Stomach (tissue), 9 donors: ENCODE results near the gene NFIC. TPM values are rescaled to one million over a fixed set of nuclear protein-coding genes. Genes with fewer than 3 reads are reported as not detected.
"Not testable (repeated sequence)": the region's sequence is repeated elsewhere in the genome, so short reads cannot be mapped to it uniquely, and the experiment has no call there.

ENCODE experiments used
- DNase-seq, 2 donors: peaks; one replicate each; pipeline versions ENCODE4 v3.0.0 to v3.0.0-alpha.2; 2013 to 2019
- H3K27ac ChIP-seq, 5 donors: fragments of 200-600 bp in 4 of 5; sonication (generic) in 4 of 5; one replicate each; pipeline ENCODE4 v1.5.1; 2013 to 2019; ENCODE audit warnings: mild to moderate bottlenecking in 1 of 5, moderate library complexity in 1 of 5
- H3K27me3 ChIP-seq, 3 donors: fragments of 200-600 bp; sonication (generic); one replicate each; pipeline ENCODE4 v1.5.1; 2017 to 2019; ENCODE audit warnings: mixed run types in 1 of 3
- H3K36me3 ChIP-seq, 4 donors: fragments of 200-600 bp; sonication (generic); 1 replicate in 3 of 4; 2 replicates in 1 of 4; pipeline ENCODE4 v1.5.1; 2016 to 2019
- H3K4me1 ChIP-seq, 4 donors: fragments of 200-600 bp; sonication (generic); one replicate each; pipeline ENCODE4 v1.5.1; 2016 to 2019
- H3K4me3 ChIP-seq, 4 donors: fragments of 200-600 bp; sonication (generic) in 3 of 4; one replicate each; pipeline ENCODE4 v1.5.1; 2016 to 2019; ENCODE audit warnings: mild to moderate bottlenecking in 1 of 4
- H3K9me3 ChIP-seq, 4 donors: fragments of 200-600 bp; sonication (generic); one replicate each; pipeline ENCODE4 v1.5.1; 2016 to 2019
- EP300 ChIP-seq: sonication (generic); formaldehyde crosslinking; IDR thresholded peaks from one replicate; pipeline ENCODE4 v1.6.1; 2017; ENCODE audit warnings: antibody characterized with exemption
- POLR2A ChIP-seq, 4 donors: fragments of 450-650 bp; IDR thresholded peaks; one replicate each; pipeline ENCODE4 v1.6.1; 2016; ENCODE audit warnings: antibody characterized with exemption in 4 of 4, control low read depth in 2 of 4, mild to moderate bottlenecking in 1 of 4, moderate library complexity in 1 of 4
- POLR2AphosphoS5 ChIP-seq, 3 donors: sonication (generic); formaldehyde crosslinking; IDR thresholded peaks; one replicate each; pipeline ENCODE4 v1.6.1; 2016; ENCODE audit warnings: antibody characterized with exemption in 3 of 3
- whole genome bisulfite sequencing, 5 donors: extraction: QIAGEN DNeasy Blood & Tissue Kit in 3 of 5; methylation state at CpG; one replicate each; pipeline versions ENCODE4 v1.1.5 to v1.1.7; 2013 to 2018; 5-methylcytosine and 5-hydroxymethylcytosine counted together
- intact Hi-C: fragments of 100-400 bp; cut with DNase I; formaldehyde crosslinking; loops from one replicate; pipeline ENCODE4 v1.15.1; 2023; ENCODE audit warnings: low total_unique reads
- polyA plus RNA-seq, 3 donors: library from polyadenylated mRNA; stranded (reverse); fragments of 200-250 nt; gene quantifications; one replicate each; pipeline ENCODE4 v1.2.3, GENCODE V29; 2013
- total RNA-seq, 5 donors: library from RNA; depleted of rRNA; stranded (reverse); fragments of >200 nt; gene quantifications; one replicate each; pipeline versions ENCODE4 v1.1.0 to v1.2.3, GENCODE V29; 2014 to 2016
- TF ChIP-seq, protein P1 (sequence below), 7 experiments: fragments of 450-650 bp in 4 of 7; fragments of 200-600 bp in 3 of 7; sonication (generic) in 3 of 7; IDR thresholded peaks; one replicate each; pipeline ENCODE4 v1.5.1; 2016 to 2019; ENCODE audit warnings: antibody characterized with exemption in 7 of 7, control low read depth in 2 of 7, mild to moderate bottlenecking in 1 of 7
- donor health status: healthy with polysubstance abuse.
- donor health status: Bipolar disorder and iron deficiency.
- donor health status: healthy.

The NFIC gene
- total and polyA plus RNA-seq, 8 donors: 16.7 to 251 (median 47.8) TPM

DNA sequence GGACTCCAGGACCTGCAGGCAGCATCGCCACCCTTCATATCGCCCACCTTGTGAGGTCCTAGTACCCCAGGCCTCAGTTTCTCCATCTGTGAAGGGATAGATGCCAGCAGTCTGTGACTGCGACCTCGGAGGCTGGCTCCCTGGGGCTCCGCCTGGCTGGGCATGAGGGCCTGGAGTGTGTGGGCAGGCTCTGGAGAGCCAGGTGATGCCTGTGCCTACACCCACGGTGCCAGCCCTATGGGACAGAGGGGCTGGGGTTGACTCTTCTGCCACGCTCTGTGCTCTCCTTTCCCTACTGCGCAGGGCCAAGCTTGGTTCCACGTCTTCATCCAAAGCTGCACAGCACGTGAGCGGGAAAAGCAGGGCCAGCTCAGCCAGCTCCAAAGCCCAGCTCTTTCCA lies 26.0 kb upstream of the NFIC start:
- H3K4me1 ChIP-seq: peaks cover 44 to 87% (median 66%) of the 10 kb centered on the region in 4 donors
- WGBS, 5 donors: 71 to 82% (median 78%) methylated on average over 8 to 11 of the region's 11 CpGs
- no peak for TF ChIP-seq POLR2A (IDR thresholded peaks at IDR 0.05)
- no peak for TF ChIP-seq EP300
- TF ChIP-seq, protein P1, sequence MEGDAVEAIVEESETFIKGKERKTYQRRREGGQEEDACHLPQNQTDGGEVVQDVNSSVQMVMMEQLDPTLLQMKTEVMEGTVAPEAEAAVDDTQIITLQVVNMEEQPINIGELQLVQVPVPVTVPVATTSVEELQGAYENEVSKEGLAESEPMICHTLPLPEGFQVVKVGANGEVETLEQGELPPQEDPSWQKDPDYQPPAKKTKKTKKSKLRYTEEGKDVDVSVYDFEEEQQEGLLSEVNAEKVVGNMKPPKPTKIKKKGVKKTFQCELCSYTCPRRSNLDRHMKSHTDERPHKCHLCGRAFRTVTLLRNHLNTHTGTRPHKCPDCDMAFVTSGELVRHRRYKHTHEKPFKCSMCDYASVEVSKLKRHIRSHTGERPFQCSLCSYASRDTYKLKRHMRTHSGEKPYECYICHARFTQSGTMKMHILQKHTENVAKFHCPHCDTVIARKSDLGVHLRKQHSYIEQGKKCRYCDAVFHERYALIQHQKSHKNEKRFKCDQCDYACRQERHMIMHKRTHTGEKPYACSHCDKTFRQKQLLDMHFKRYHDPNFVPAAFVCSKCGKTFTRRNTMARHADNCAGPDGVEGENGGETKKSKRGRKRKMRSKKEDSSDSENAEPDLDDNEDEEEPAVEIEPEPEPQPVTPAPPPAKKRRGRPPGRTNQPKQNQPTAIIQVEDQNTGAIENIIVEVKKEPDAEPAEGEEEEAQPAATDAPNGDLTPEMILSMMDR (IDR thresholded peaks at IDR 0.05): no peak
- no peak for TF ChIP-seq POLR2AphosphoS5 (IDR thresholded peaks at IDR 0.05)
- intact Hi-C loops: no loop called here
- H3K4me3 ChIP-seq: no peak overlapping the region
- H3K36me3 ChIP-seq: no peaks in the 10 kb centered on the region
- H3K27me3 ChIP-seq: no peaks in the 10 kb centered on the region
- H3K27ac ChIP-seq: peak overlapping the region in 3 of 5 donors; percentile 96 to 97 (median 97)
- no peaks in the 10 kb centered on the region for H3K9me3 ChIP-seq
- DNase-seq: no peak

DNA sequence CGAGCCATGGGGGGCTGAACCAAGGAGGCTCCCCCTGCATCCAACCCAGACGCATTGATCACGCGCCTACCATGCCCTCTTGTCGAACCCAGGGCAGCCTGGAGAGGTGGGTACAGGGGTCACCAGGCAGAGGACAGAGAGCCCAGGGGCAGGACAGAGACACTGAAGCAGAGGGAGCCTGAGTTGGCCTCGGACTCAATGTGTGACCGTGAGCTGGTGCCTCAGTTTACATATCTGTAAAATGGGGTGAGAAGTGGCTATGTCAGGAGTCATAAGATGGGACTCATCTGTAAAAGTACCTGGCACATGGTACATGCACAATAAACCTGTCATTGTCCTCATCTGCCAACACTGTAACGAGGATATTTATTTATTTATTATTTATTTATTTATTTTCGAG lies 24.1 kb upstream of the NFIC start:
- Histone ChIP-seq H3K4me1 (peaks cover 38 to 86% (median 62%) of the 10 kb centered on the region in 4 donors), H3K36me3 (no peaks in the 10 kb centered on the region), H3K4me3 (no peak overlapping the region), H3K9me3 (no peaks in the 10 kb centered on the region), H3K27ac (peak overlapping the region in 3 of 5 donors; percentile 72 to 97 (median 87)), H3K27me3 (no peaks in the 10 kb centered on the region)
- DNase-seq: no peak
- TF ChIP-seq, protein P1 (IDR thresholded peaks at IDR 0.05): no peak
- TF ChIP-seq POLR2A (IDR thresholded peaks at IDR 0.05) (no peak), EP300 (no peak), POLR2AphosphoS5 (IDR thresholded peaks at IDR 0.05) (no peak)
- WGBS, 5 donors: 77 to 93% (median 86%) methylated on average over 9 of the region's 9 CpGs
- intact Hi-C loops: no loop called here

DNA sequence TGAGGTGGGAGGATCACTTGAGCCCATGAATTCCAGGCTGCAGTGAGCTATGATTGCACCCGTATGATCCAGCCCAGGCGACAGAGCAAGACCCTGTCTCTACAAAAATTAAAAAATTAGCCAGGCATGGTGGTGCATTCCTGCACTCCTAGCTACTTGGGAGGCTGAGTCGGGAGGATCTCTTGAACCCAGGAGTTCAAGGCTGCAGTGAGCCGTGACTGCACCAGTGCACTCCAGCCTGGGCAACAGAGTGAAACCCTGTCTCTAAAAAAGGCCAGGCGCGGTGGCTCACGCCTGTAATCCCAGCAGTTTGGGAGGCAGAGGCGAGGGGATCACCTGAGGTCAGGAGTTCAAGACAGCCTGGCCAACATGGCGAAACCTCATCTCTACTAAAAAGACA lies 23.4 kb upstream of the NFIC start:
- WGBS, 5 donors: 80 to 91% (median 88%) methylated on average over 9 of the region's 9 CpGs
- DNase-seq, H3K27me3 ChIP-seq, H3K36me3 ChIP-seq, H3K4me3 ChIP-seq, intact Hi-C loops, H3K9me3 ChIP-seq: not testable (repeated sequence)
- Histone ChIP-seq H3K4me1 (peaks cover 33 to 86% (median 61%) of the 10 kb centered on the region in 4 donors), H3K27ac (peak overlapping the region; percentile 63 to 97 (median 84))

DNA sequence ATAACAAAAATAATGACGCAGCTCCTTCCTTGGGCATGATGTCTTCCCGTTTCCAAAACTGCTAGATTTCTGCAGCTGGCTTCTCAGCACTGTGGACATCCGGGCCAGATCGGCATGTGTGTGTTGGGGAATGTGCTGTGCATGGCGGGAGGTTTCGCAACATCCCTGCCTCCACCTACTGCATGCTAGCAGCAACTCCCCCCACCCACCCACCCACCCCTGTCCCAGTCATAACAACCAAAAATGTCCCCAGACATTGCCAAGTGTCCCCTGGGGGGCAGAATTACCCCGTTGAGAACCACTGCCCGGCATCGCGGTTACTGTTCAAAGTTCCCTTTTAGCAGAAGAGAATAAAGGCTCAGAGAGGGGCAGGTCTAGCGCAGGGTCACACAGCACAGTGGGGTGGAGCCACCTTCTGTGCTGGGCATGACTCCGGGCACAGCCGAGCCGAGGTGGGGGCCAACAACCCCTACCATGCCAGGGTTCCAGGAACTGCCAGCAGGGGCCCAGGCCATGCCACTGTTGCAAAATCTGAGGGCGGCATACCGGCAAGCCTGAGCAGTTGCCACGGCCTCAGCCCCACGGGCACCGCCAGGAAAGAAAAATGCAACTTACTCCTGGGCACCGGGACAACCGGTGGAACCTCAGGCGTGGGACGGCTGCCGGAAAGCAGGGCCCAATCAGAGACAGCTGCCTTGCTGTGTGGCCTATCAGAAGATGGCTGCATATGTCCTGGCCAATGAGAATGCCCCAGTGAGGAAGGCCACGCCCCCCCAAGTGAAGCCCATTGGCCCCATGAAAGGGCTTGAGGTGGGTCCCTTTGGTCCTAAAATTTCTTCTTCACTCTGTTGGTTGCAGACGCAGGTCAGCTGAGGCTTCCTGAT lies 22.5 kb upstream of the NFIC start:
- intact Hi-C loops: no loop called here
- Histone ChIP-seq H3K9me3 (no peaks in the 10 kb centered on the region), H3K36me3 (no peaks in the 10 kb centered on the region), H3K27me3 (no peaks in the 10 kb centered on the region), H3K4me1 (peaks cover 25 to 77% (median 53%) of the 10 kb centered on the region in 4 donors), H3K4me3 (peak overlapping the region; percentile 19 to 35 (median 30)), H3K27ac (peak overlapping the region; percentile 72 to 97 (median 87))
- peak; percentile 68 to 78 for DNase-seq
- peak; percentile 22 for TF ChIP-seq EP300
- TF ChIP-seq, protein P1 (IDR thresholded peaks at IDR 0.05): no peak
- TF ChIP-seq POLR2AphosphoS5 (IDR thresholded peaks at IDR 0.05): peak; percentile 26 to 92 (median 68)
- TF ChIP-seq POLR2A (IDR thresholded peaks at IDR 0.05): no peak
- 29 to 45% (median 35%) methylated on average over 20 to 26 of the region's 26 CpGs for WGBS, 5 donors
